Calu3 (cell line): ENCODE measurements around the gene B3GALT2. TPM values are rescaled to one million over a fixed set of nuclear protein-coding genes. Genes with fewer than 3 reads are reported as not detected.

ENCODE experiments used
- BruUV-seq: library from RNA; stranded (reverse); fragments of 400-500 nt; replicated peaks from 2 replicates; lab custom pipeline; 2021; lab: Mats Ljungman, UMichigan
- CTCF ChIA-PET: fragments of 300-600 bp; sonication (Branson Sonifier 250); formaldehyde crosslinking; loops from one replicate; lab custom pipeline; 2022; ENCODE audit warnings: antibody characterized with exemption; lab: Charles Lee
- DNase-seq: peaks from one replicate; pipeline ENCODE4 v3.0.0; 2022
- H3K27ac Mint-ChIP-seq: one replicate; pipeline ENCODE4 v1.8.0; 2022; ENCODE audit warnings: mixed read lengths; ENCODE audit not compliant: unreplicated experiment
- H3K27me3 Mint-ChIP-seq: one replicate; pipeline ENCODE4 v1.8.0; 2022; ENCODE audit warnings: mixed read lengths; ENCODE audit not compliant: unreplicated experiment
- H3K36me3 Mint-ChIP-seq: one replicate; pipeline ENCODE4 v1.8.0; 2022; ENCODE audit warnings: mild to moderate bottlenecking, moderate library complexity, mixed read lengths; ENCODE audit not compliant: insufficient read depth, unreplicated experiment
- H3K4me1 Mint-ChIP-seq: one replicate; pipeline ENCODE4 v1.8.0; 2022; ENCODE audit warnings: mild to moderate bottlenecking, low read depth, mixed read lengths; ENCODE audit not compliant: unreplicated experiment
- H3K4me3 Mint-ChIP-seq: one replicate; pipeline ENCODE4 v1.8.0; 2022; ENCODE audit warnings: mild to moderate bottlenecking, low read depth, moderate library complexity, mixed read lengths; ENCODE audit not compliant: unreplicated experiment
- H3K9me3 Mint-ChIP-seq: one replicate; pipeline ENCODE4 v1.8.0; 2022; ENCODE audit warnings: low read depth, mixed read lengths; ENCODE audit not compliant: unreplicated experiment
- CTCF ChIP-seq: fragments of 200-600 bp; IDR thresholded peaks from one replicate; pipeline ENCODE4 v1.8.0; 2022; ENCODE audit warnings: antibody characterized with exemption; ENCODE audit not compliant: unreplicated experiment
- intact Hi-C: fragments of 100-400 bp; cut with micrococcal nuclease; formaldehyde crosslinking; loops from one replicate; pipeline ENCODE4 v1.10.0; 2022; ENCODE audit not compliant: unreplicated experiment
- total RNA-seq: library from RNA; stranded (reverse); gene quantifications from 2 replicates; pipeline ENCODE4 v1.2.3, GENCODE V29; 2022

B3GALT2 gene
- total RNA-seq, 1 experiment from 2014 or later = not detected

- H3K4me1 Mint-ChIP-seq = peaks cover 17% of the 10 kb centered on the region
- no peak overlapping the region for H3K4me3 Mint-ChIP-seq
- H3K9me3 Mint-ChIP-seq = no peaks in the 10 kb centered on the region
- CTCF ChIA-PET = interaction anchor here (0.5 kb wide), 1 partner anchor 168 kb away, joined by 4 read pairs; no protein-coding TSS in a partner anchor
- no peak for DNase-seq
- intact Hi-C loops = no loop called here
- BruUV-seq = no TSS peak
- no peak for TF ChIP-seq CTCF
- H3K36me3 Mint-ChIP-seq = peaks cover 6% of the 10 kb centered on the region
- H3K27ac Mint-ChIP-seq = no peak overlapping the region
- no peaks in the 10 kb centered on the region for H3K27me3 Mint-ChIP-seq
These were observed 30.1 kb downstream of the B3GALT2 start for GRCh38 chr1:193156117-193156821.

- H3K4me3 Mint-ChIP-seq = no peak overlapping the region
- intact Hi-C loops = no loop called here
These were observed 41.4 kb downstream of the B3GALT2 start for GRCh38 chr1:193144999-193145398.

GRCh38 chr1:193144361-193144938 lies 42.0 kb downstream of the B3GALT2 start:
- Mint-ChIP-seq H3K4me3 (no peak overlapping the region), H3K27ac (no peak overlapping the region), H3K27me3 (no peaks in the 10 kb centered on the region), H3K36me3 (peaks cover 32% of the 10 kb centered on the region), H3K4me1 (no peaks in the 10 kb centered on the region), H3K9me3 (no peaks in the 10 kb centered on the region)
- intact Hi-C loops = no loop called here
- TF ChIP-seq CTCF = no peak
- BruUV-seq = no TSS peak
- DNase-seq = no peak
- CTCF ChIA-PET = interaction anchor here (0.6 kb wide), 1 partner anchor 561 kb away, joined by 3 read pairs; no protein-coding TSS in a partner anchor

More at GRCh38 chr1:193144999-193145398, 41.4 kb downstream of the B3GALT2 start:
- no TSS peak for BruUV-seq
- DNase-seq = no peak
- Mint-ChIP-seq H3K27ac (no peak overlapping the region), H3K27me3 (no peaks in the 10 kb centered on the region), H3K4me1 (no peaks in the 10 kb centered on the region), H3K9me3 (no peaks in the 10 kb centered on the region), H3K36me3 (peaks cover 27% of the 10 kb centered on the region)
- no peak for TF ChIP-seq CTCF
- CTCF ChIA-PET = interaction anchor here (0.6 kb wide), 1 partner anchor 561 kb away, joined by 3 read pairs; no protein-coding TSS in a partner anchor

GRCh38 chr1:193143285-193143684 lies 43.1 kb downstream of the B3GALT2 start:
- CTCF ChIA-PET = interaction anchor here (0.6 kb wide), 1 partner anchor 132 kb away, joined by 5 read pairs; no protein-coding TSS in a partner anchor
- intact Hi-C loops = loop anchor here (2.0 kb wide), 1 partner anchor 1152 kb away; no protein-coding TSS in a partner anchor
- TF ChIP-seq CTCF = no peak
- no peaks in the 10 kb centered on the region for H3K27me3 Mint-ChIP-seq
- no peak overlapping the region for H3K4me3 Mint-ChIP-seq
- BruUV-seq = no TSS peak
- no peaks in the 10 kb centered on the region for H3K4me1 Mint-ChIP-seq
- H3K27ac Mint-ChIP-seq = no peak overlapping the region
- peaks cover 44% of the 10 kb centered on the region for H3K36me3 Mint-ChIP-seq
- DNase-seq = no peak
- no peaks in the 10 kb centered on the region for H3K9me3 Mint-ChIP-seq
